ENCODE measurements around the gene P4HB.

P4HB gene

GRCh38 chr17:81898029-81898866, 37.9 kb upstream of the P4HB start:
- DNase-seq (ENCODE audit: low read depth, low spot score): no peak

GRCh38 chr17:81895400-81895799, 35.1 kb upstream of the P4HB start:
- DNase-seq (ENCODE audit: low read depth, low spot score): no peak

GRCh38 chr17:81891303-81891552, 30.9 kb upstream of the P4HB start:
- no peak for DNase-seq (ENCODE audit: low read depth, low spot score)

GRCh38 chr17:81890447-81891302, 30.3 kb upstream of the P4HB start:
- DNase-seq (ENCODE audit: low read depth, low spot score): no peak

- no peak for DNase-seq (ENCODE audit: low read depth, low spot score)
Observed at GRCh38 chr17:81889602-81890001, 29.3 kb upstream of the P4HB start.

- DNase-seq (ENCODE audit: low read depth, low spot score): no peak
Observed at GRCh38 chr17:81888988-81889595, 28.8 kb upstream of the P4HB start.

GRCh38 chr17:81888105-81888987, 28.0 kb upstream of the P4HB start:
- DNase-seq (ENCODE audit: low read depth, low spot score): no peak

GRCh38 chr17:81885869-81886548, 25.7 kb upstream of the P4HB start:
- DNase-seq (ENCODE audit: low read depth, low spot score): no peak

GRCh38 chr17:81885454-81885853, 25.1 kb upstream of the P4HB start:
- no peak for DNase-seq (ENCODE audit: low read depth, low spot score)

GRCh38 chr17:81884968-81885367, 24.6 kb upstream of the P4HB start:
- DNase-seq (ENCODE audit: low read depth, low spot score): no peak

- no peak for DNase-seq (ENCODE audit: low read depth, low spot score)
Observed at GRCh38 chr17:81884520-81884919, 24.2 kb upstream of the P4HB start.

GRCh38 chr17:81879121-81879520, 18.8 kb upstream of the P4HB start:
- no peak for DNase-seq (ENCODE audit: low read depth, low spot score)

GRCh38 chr17:81878294-81878693, 18.0 kb upstream of the P4HB start:
- DNase-seq (ENCODE audit: low read depth, low spot score): no peak

GRCh38 chr17:81877569-81877968, 17.2 kb upstream of the P4HB start:
- DNase-seq (ENCODE audit: low read depth, low spot score): no peak

GRCh38 chr17:81871387-81872230, 11.3 kb upstream of the P4HB start:
- peak; percentile 86 for DNase-seq (ENCODE audit: low read depth, low spot score)

GRCh38 chr17:81870981-81871386, 10.6 kb upstream of the P4HB start, which contains the start of gene ARHGDIA:
Gene ARHGDIA, minus strand, starts transcription at chr17:81871337. Its CDS starts 1,407 bp downstream, at chr17:81869930.
- no peak for DNase-seq (ENCODE audit: low read depth, low spot score)

- no peak for DNase-seq (ENCODE audit: low read depth, low spot score)
Observed at GRCh38 chr17:81870131-81870980, 10.0 kb upstream of the P4HB start.

- DNase-seq (ENCODE audit: low read depth, low spot score): no peak
Observed at GRCh38 chr17:81869221-81870130, 9.1 kb upstream of the P4HB start.
